T-helper 17 cell (primary cell): ENCODE results near the gene SMIM10. TPM values are rescaled to one million over a fixed set of nuclear protein-coding genes. Genes with fewer than 3 reads are reported as not detected.
"Not testable (repeated sequence)": the region's sequence is repeated elsewhere in the genome, so short reads cannot be mapped to it uniquely, and the experiment has no call there.

Experiments
- ATAC-seq: fragments of 150-1000 bp; cut with Tn5 transposase; 2 replicates; pipeline ENCODE4 v1.10.0; 2021; ENCODE audit warnings: mild to moderate bottlenecking, moderate library complexity
- DNase-seq, 3 donors: peaks; one replicate each; pipeline versions ENCODE4 v3.0.0 to v3.0.0-alpha.2; 2020 to 2021
- H3K9me3 ChIP-seq: one replicate; pipeline ENCODE4 v1.7.0; 2013; ENCODE audit warnings: low read length, mild to moderate bottlenecking; ENCODE audit not compliant: control insufficient read depth, poor library complexity, severe bottlenecking
- H3K27ac Mint-ChIP-seq: one replicate; pipeline ENCODE4 v1.8.0; 2022; ENCODE audit warnings: mild to moderate bottlenecking, moderate library complexity, mixed read lengths
- H3K27me3 Mint-ChIP-seq: one replicate; pipeline ENCODE4 v1.8.0; 2022; ENCODE audit warnings: mixed read lengths
- H3K36me3 Mint-ChIP-seq: one replicate; pipeline ENCODE4 v1.8.0; 2022; ENCODE audit warnings: low read depth, mixed read lengths
- H3K4me1 Mint-ChIP-seq: one replicate; pipeline ENCODE4 v1.8.0; 2022; ENCODE audit warnings: mild to moderate bottlenecking, mixed read lengths
- H3K4me3 Mint-ChIP-seq: one replicate; pipeline ENCODE4 v1.8.0; 2022; ENCODE audit warnings: mild to moderate bottlenecking, moderate library complexity, mixed read lengths
- total RNA-seq, 4 donors: library from RNA in 2 of 4; stranded (reverse) in 2 of 4; gene quantifications; one replicate each; pipeline ENCODE4 v1.2.3 and lab custom pipeline; 2022 to 2026

SMIM10 gene
- total RNA-seq, 2 donors from 2014 or later: not detected

DNA sequence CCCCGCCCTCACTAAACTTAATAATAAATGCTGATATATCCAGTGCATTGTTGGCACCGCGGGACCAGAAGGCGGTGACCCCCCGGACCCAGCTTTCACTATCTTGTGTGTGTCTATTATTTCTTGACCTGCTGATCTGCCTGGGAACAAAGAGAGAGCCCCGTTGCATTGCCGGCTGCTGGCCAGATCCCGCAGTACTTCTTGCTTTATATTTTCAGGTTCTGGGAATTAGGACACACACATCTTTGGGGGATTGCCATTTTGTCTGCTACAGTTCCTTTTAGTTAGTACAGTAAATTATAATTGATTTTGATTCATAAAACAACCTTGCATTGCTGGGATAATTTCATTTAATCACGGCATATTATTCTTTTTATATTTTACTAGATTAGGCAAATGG is 33.7 kb downstream of the SMIM10 start:
- Mint-ChIP-seq H3K4me3 (no peak overlapping the region), H3K27me3 (peaks cover 25% of the 10 kb centered on the region), H3K36me3 (no peaks in the 10 kb centered on the region), H3K27ac (no peak overlapping the region), H3K4me1 (peaks cover 7% of the 10 kb centered on the region)
- no peak for ATAC-seq
- no peak for DNase-seq
- H3K9me3 ChIP-seq: no peaks in the 10 kb centered on the region

- H3K27ac Mint-ChIP-seq, H3K36me3 Mint-ChIP-seq, DNase-seq, H3K9me3 ChIP-seq, ATAC-seq, H3K4me3 Mint-ChIP-seq: not testable (repeated sequence)
- Mint-ChIP-seq H3K27me3 (peaks cover 14% of the 10 kb centered on the region), H3K4me1 (peaks cover 13% of the 10 kb centered on the region)
Measured at GRCh38 chrX:135030207-135030963, 39.6 kb downstream of the SMIM10 start.

GRCh38 chrX:135041149-135042123 is 50.6 kb downstream of the SMIM10 start:
- not testable (repeated sequence) for H3K36me3 Mint-ChIP-seq, ATAC-seq, H3K4me3 Mint-ChIP-seq

More at GRCh38 chrX:135041149-135042123, 50.6 kb downstream of the SMIM10 start:
- not testable (repeated sequence) for DNase-seq, H3K4me1 Mint-ChIP-seq, H3K27me3 Mint-ChIP-seq, H3K27ac Mint-ChIP-seq, H3K9me3 ChIP-seq

Other genes starting within 250 kb of the SMIM10 start
- gene PABIR2, start 193.8 kb upstream of the SMIM10 start, total RNA-seq: 10 to 100 TPM; 36.3 to 41.6 TPM
- 1 to 10 TPM; 4.6 to 6.7 TPM for gene MOSPD1, start 75.7 kb upstream of the SMIM10 start, total RNA-seq
- gene RTL8B, start 31.6 kb downstream of the SMIM10 start, total RNA-seq: under 1 TPM in 1 of 2 donors, not detected in 1; 0.31 TPM
- 1 to 10 TPM; 5.2 to 9.7 TPM for gene RTL8C, start 41.4 kb downstream of the SMIM10 start, total RNA-seq
- gene RTL8A, start 61.1 kb downstream of the SMIM10 start, total RNA-seq: 1 to 10 TPM; 5.6 to 7.8 TPM
- under 1 TPM; 0.26 to 0.37 TPM for gene SMIM10L2B, start 107.7 kb downstream of the SMIM10 start, total RNA-seq
- gene ETDB, start 129.5 kb downstream of the SMIM10 start, total RNA-seq: not detected
- gene CT55, start 180.4 kb downstream of the SMIM10 start, total RNA-seq: not detected